Ovary (tissue), 9 donors: ENCODE measurements around the gene DEFB127. TPM values are rescaled to one million over a fixed set of nuclear protein-coding genes. Genes with fewer than 3 reads are reported as not detected.

Source experiments
- DNase-seq, 5 donors: peaks; one replicate each; pipeline ENCODE4 v3.0.0-alpha.2; 2019 to 2020
- H3K27ac ChIP-seq, 2 donors: fragments of 200-600 bp; one replicate each; pipeline versions ENCODE4 v1.5.1 to v1.8.0; 2019 to 2022
- H3K27me3 ChIP-seq: fragments of 200-600 bp; one replicate; pipeline ENCODE4 v1.8.0; 2022
- H3K36me3 ChIP-seq: fragments of 200-600 bp; sonication (generic); one replicate; pipeline ENCODE4 v1.5.1; 2019
- H3K4me1 ChIP-seq: one replicate; pipeline ENCODE4 v1.8.1; 2013; ENCODE audit warnings: mild to moderate bottlenecking, moderate library complexity; ENCODE audit not compliant: insufficient read depth
- H3K4me3 ChIP-seq: fragments of 200-600 bp; sonication (generic); one replicate; pipeline ENCODE4 v1.5.1; 2017
- H3K9me3 ChIP-seq, 2 donors: fragments of 200-600 bp in 1 of 2; sonication (generic) in 1 of 2; one replicate each; pipeline versions ENCODE4 v1.5.1 to v1.8.1; 2013 to 2019; ENCODE audit warnings: mild to moderate bottlenecking in 1 of 2, moderate library complexity in 1 of 2
- CTCF ChIP-seq, 3 donors: fragments of 450-650 bp in 2 of 3; fragments of 200-600 bp in 1 of 3; IDR thresholded peaks; one replicate each; pipeline versions ENCODE4 v1.5.1 to v1.8.0; 2016 to 2022; ENCODE audit warnings: antibody characterized with exemption in 3 of 3, mild to moderate bottlenecking in 1 of 3
- EP300 ChIP-seq: sonication (generic); formaldehyde crosslinking; IDR thresholded peaks from one replicate; pipeline ENCODE4 v1.6.1; 2017; ENCODE audit warnings: antibody characterized with exemption
- POLR2A ChIP-seq: fragments of 450-650 bp; IDR thresholded peaks from one replicate; pipeline ENCODE4 v1.6.1; 2017; ENCODE audit warnings: antibody characterized with exemption, mild to moderate bottlenecking, moderate library complexity
- WGBS, 3 donors: extraction: QIAGEN DNeasy Blood & Tissue Kit in 1 of 3; methylation state at CpG; one replicate each; pipeline versions ENCODE4 v1.1.5 to v1.1.7; 2013 to 2017; 5-methylcytosine and 5-hydroxymethylcytosine counted together
- intact Hi-C, 4 donors: fragments of 100-400 bp; cut with DNase I; formaldehyde crosslinking; loops; one replicate each; pipeline versions ENCODE4 v1.11.0 to v1.15.1; 2022 to 2023
- polyA plus RNA-seq, 2 donors: library from polyadenylated mRNA; stranded (reverse); fragments of 200-250 nt in 1 of 2; fragments of 350-450 nt in 1 of 2; fragmentation: Illumina TruSeq in 1 of 2; extraction: RNeasy Lipid Tissue Mini Kit (QIAGEN cat#74804) in 1 of 2; gene quantifications; one replicate each; pipeline ENCODE4 v1.2.3, GENCODE V29; 2013 to 2014
- total RNA-seq, 7 donors: library from RNA; depleted of rRNA in 2 of 7; stranded (reverse); fragments of >200 nt in 2 of 7; fragmentation: NEBNext Ultra II Directional in 3 of 7; extraction: Animal tissue kit (Norgen Biotek cat#: 25700) in 3 of 7; gene quantifications; one replicate each; pipeline versions ENCODE4 v1.1.0 to v1.2.4, GENCODE V29; 2016 to 2023
- donor health status: DM: no; HTN: no; CAD: no; lungs with moderate emphysema.
- donor health status: DM: no; HTN: no; CAD: no.
- donor health status: Bipolar disorder and iron deficiency.
- donor health status: DM: yes; HTN: yes; CAD: no.
- donor health status: DM: no; HTN: no; CAD: no.
- donor health status: DM: yes; HTN: yes; CAD: no.

The DEFB127 gene
- total and polyA plus RNA-seq, 9 donors = not detected

GRCh38 chr20:184288-184687, 27.0 kb downstream of the DEFB127 start:
- TF ChIP-seq EP300 = no peak
- no peak for TF ChIP-seq POLR2A
- TF ChIP-seq CTCF (IDR thresholded peaks at IDR 0.05) = no peak
- Histone ChIP-seq H3K36me3 (no peaks in the 10 kb centered on the region), H3K27ac (no peak overlapping the region), H3K9me3 (no peaks in the 10 kb centered on the region), H3K4me3 (no peak overlapping the region), H3K4me1 (no peaks in the 10 kb centered on the region), H3K27me3 (no peaks in the 10 kb centered on the region)
- no peak for DNase-seq
- 36 to 51% (median 39%) methylated on average over 2 of the region's 2 CpGs for WGBS, 3 donors
- intact Hi-C loops = no loop called here

GRCh38 chr20:187733-188132, 30.5 kb downstream of the DEFB127 start:
- no peaks in the 10 kb centered on the region for H3K36me3 ChIP-seq
- TF ChIP-seq CTCF (IDR thresholded peaks at IDR 0.05) (no peak), POLR2A (no peak), EP300 (no peak)
- H3K4me3 ChIP-seq = no peak overlapping the region
- H3K27me3 ChIP-seq = no peaks in the 10 kb centered on the region
- intact Hi-C loops = no loop called here
- no peaks in the 10 kb centered on the region for H3K9me3 ChIP-seq
- DNase-seq = no peak
- H3K27ac ChIP-seq = no peak overlapping the region
- no peaks in the 10 kb centered on the region for H3K4me1 ChIP-seq
- 54 to 56% (median 55%) methylated on average over 2 of the region's 2 CpGs for WGBS, 3 donors

GRCh38 chr20:189611-190010, 32.4 kb downstream of the DEFB127 start, which contains the start of gene DEFB128:
TSS of gene DEFB128 (minus strand) at chr20:189711. CDS start at chr20:189623, 88 bp downstream.
- WGBS, 3 donors = 51 to 61% (median 52%) methylated on average over 7 of the region's 7 CpGs
- Histone ChIP-seq H3K27ac (no peak within 1 kb of the TSS), H3K4me1 (no peaks in the 10 kb centered on the region), H3K9me3 (no peaks in the 10 kb centered on the region), H3K36me3 (no peaks in the 10 kb centered on the region), H3K4me3 (no peak within 1 kb of the TSS), H3K27me3 (no peaks in the 10 kb centered on the region)
- no peak for TF ChIP-seq POLR2A
- no peak for TF ChIP-seq CTCF (IDR thresholded peaks at IDR 0.05)
- TF ChIP-seq EP300 = no peak
- intact Hi-C loops = no loop called here
- no peak for DNase-seq

- WGBS, 3 donors = 73 to 78% (median 78%) methylated on average over 1 of the region's 1 CpG
- H3K27me3 ChIP-seq = no peaks in the 10 kb centered on the region
- DNase-seq = no peak
- intact Hi-C loops = no loop called here
- no peaks in the 10 kb centered on the region for H3K36me3 ChIP-seq
- H3K9me3 ChIP-seq = no peaks in the 10 kb centered on the region
- no peaks in the 10 kb centered on the region for H3K4me1 ChIP-seq
- H3K4me3 ChIP-seq = no peak overlapping the region
- no peak overlapping the region for H3K27ac ChIP-seq
- no peak for TF ChIP-seq POLR2A
- TF ChIP-seq CTCF (IDR thresholded peaks at IDR 0.05) = no peak
- TF ChIP-seq EP300 = no peak
These were observed 41.0 kb downstream of the DEFB127 start for GRCh38 chr20:198225-198624.
